PC-9 (cell line): Measurements from ENCODE around the gene PCGF2. TPM values are rescaled to one million over a fixed set of nuclear protein-coding genes. Genes with fewer than 3 reads are reported as not detected.

Experiments
- BruUV-seq: library from RNA; stranded (reverse); fragments of 400-500 nt; replicated peaks from 2 replicates; lab custom pipeline; 2021; lab: Mats Ljungman, UMichigan
- CTCF ChIA-PET: fragments of 300-600 bp; sonication (Branson Sonifier 250); formaldehyde crosslinking; loops from one replicate; lab custom pipeline; 2022; ENCODE audit warnings: antibody characterized with exemption; lab: Charles Lee
- POLR2A ChIA-PET: fragments of 300-600 bp; sonication (Branson Sonifier 250); formaldehyde crosslinking; loops from one replicate; lab custom pipeline; 2022; ENCODE audit warnings: antibody characterized with exemption; ENCODE audit not compliant: unreplicated experiment; lab: Charles Lee
- DNase-seq, 2 experiments: peaks; one replicate each; pipeline versions ENCODE4 v3.0.0 to v3.0.0-alpha.2; 2015 to 2022; ENCODE audit warnings: mixed read lengths in 1 of 2
- H2AFZ ChIP-seq: fragments of 200-600 bp; sonication (generic); 2 replicates; pipeline ENCODE4 v1.8.1; 2017; ENCODE audit warnings: antibody characterized with exemption
- H3F3A ChIP-seq: fragments of 200-600 bp; sonication (generic); 2 replicates; pipeline ENCODE4 v1.8.1; 2017; ENCODE audit warnings: antibody characterized with exemption, mild to moderate bottlenecking, low read depth; ENCODE audit not compliant: insufficient read depth
- H3K27ac ChIP-seq: fragments of 200-600 bp; sonication (generic); 2 replicates; pipeline ENCODE4 v1.6.1; 2016; ENCODE audit warnings: mixed run types
- H3K27me3 ChIP-seq: fragments of 200-600 bp; sonication (generic); 2 replicates; pipeline ENCODE4 v1.6.1; 2016; ENCODE audit warnings: low read depth, mixed run types; ENCODE audit not compliant: insufficient read depth
- H3K36me3 ChIP-seq: fragments of 200-600 bp; sonication (generic); 2 replicates; pipeline ENCODE4 v1.6.1; 2016; ENCODE audit warnings: low read depth, mixed run types
- H3K4me1 ChIP-seq: fragments of 200-600 bp; sonication (generic); replicated peaks from 2 replicates; pipeline ENCODE4 v1.6.1; 2016; ENCODE audit warnings: mixed run types; ENCODE audit not compliant: insufficient read depth
- H3K4me2 ChIP-seq: fragments of 200-600 bp; sonication (generic); 2 replicates; pipeline ENCODE4 v1.6.1; 2017; ENCODE audit warnings: mixed run types
- H3K4me3 ChIP-seq: fragments of 200-600 bp; sonication (generic); 2 replicates; pipeline ENCODE4 v1.6.1; 2016; ENCODE audit warnings: mixed run types
- H3K79me2 ChIP-seq: fragments of 200-600 bp; sonication (generic); 2 replicates; pipeline ENCODE4 v1.6.1; 2017; ENCODE audit warnings: low read depth, mixed run types
- H3K9me2 ChIP-seq: fragments of 200-600 bp; sonication (generic); 2 replicates; pipeline ENCODE4 v1.8.1; 2017; ENCODE audit warnings: mild to moderate bottlenecking; ENCODE audit not compliant: insufficient read depth
- H3K9me3 ChIP-seq: fragments of 200-600 bp; sonication (generic); 2 replicates; pipeline ENCODE4 v1.8.1; 2016; ENCODE audit warnings: low read depth; ENCODE audit not compliant: insufficient read depth
- H4K20me1 ChIP-seq: fragments of 200-600 bp; sonication (generic); 2 replicates; pipeline ENCODE4 v1.8.1; 2017; ENCODE audit not compliant: insufficient read depth
- CTCF ChIP-seq: fragments of 200-600 bp; sonication (generic); conservative IDR thresholded peaks from 2 replicates; pipeline ENCODE4 v1.6.1; 2017; ENCODE audit warnings: mixed run types, antibody characterized with exemption, mild to moderate bottlenecking, moderate library complexity
- EZH2 ChIP-seq: fragments of 200-600 bp; sonication (generic); IDR thresholded peaks from 2 replicates; pipeline ENCODE4 v1.8.0; 2017; ENCODE audit warnings: antibody characterized with exemption, low read depth
- intact Hi-C: fragments of 100-400 bp; cut with micrococcal nuclease; formaldehyde crosslinking; loops from one replicate; pipeline ENCODE4 v1.10.0; 2022; ENCODE audit not compliant: unreplicated experiment
- microRNA-seq: library from miRNA; unstranded; fragments of <30 nt; microRNA quantifications from one replicate; pipeline ENCODE4 v1.2.0, GENCODE V29; 2021; ENCODE audit warnings: borderline number of aligned reads, borderline replicate concordance
- total RNA-seq: library from RNA; stranded (reverse); gene quantifications from 2 replicates; pipeline ENCODE4 v1.2.3, GENCODE V29; 2021

The PCGF2 gene
- total RNA-seq, 1 experiment from 2014 or later = 43.3 TPM

GRCh38 chr17:38690386-38690785 is 57.8 kb downstream of the PCGF2 start:
- Histone ChIP-seq H4K20me1 (no peaks in the 10 kb centered on the region), H3F3A (peaks cover 4% of the 10 kb centered on the region; the same call in 1 of the 2 replicates), H2AFZ (no peak overlapping the region), H3K9me3 (no peaks in the 10 kb centered on the region), H3K4me3 (no peak overlapping the region), H3K27me3 (no peaks in the 10 kb centered on the region), H3K9me2 (no peaks in the 10 kb centered on the region), H3K79me2 (no peaks in the 10 kb centered on the region), H3K36me3 (no peaks in the 10 kb centered on the region), H3K4me1 (0 out of 2 replicates have a peak, but pooled peaks cover 10% of the 10 kb centered on the region), H3K4me2 (no peak overlapping the region), H3K27ac (no peak overlapping the region)
- DNase-seq = no peak
- no peak for TF ChIP-seq EZH2
- TF ChIP-seq CTCF = no peak
- POLR2A ChIA-PET = no interaction called here
- intact Hi-C loops = no loop called here
- CTCF ChIA-PET = no interaction called here
- no TSS peak for BruUV-seq

- Histone ChIP-seq H3K27ac (no peak overlapping the region), H3K27me3 (no peaks in the 10 kb centered on the region), H2AFZ (no peak overlapping the region), H4K20me1 (no peaks in the 10 kb centered on the region), H3K79me2 (no peaks in the 10 kb centered on the region), H3K9me3 (no peaks in the 10 kb centered on the region), H3K36me3 (no peaks in the 10 kb centered on the region), H3K4me2 (no peak overlapping the region), H3K9me2 (no peaks in the 10 kb centered on the region), H3F3A (peaks cover 4% of the 10 kb centered on the region; the same call in 1 of the 2 replicates), H3K4me1 (0 out of 2 replicates have a peak, but pooled peaks cover 10% of the 10 kb centered on the region), H3K4me3 (no peak overlapping the region)
- no peak for DNase-seq
- ChIA-PET POLR2A (interaction anchor here (0.6 kb wide), 1 partner anchor 623 kb away, joined by 8 read pairs; no protein-coding TSS in a partner anchor), CTCF (no interaction called here)
- TF ChIP-seq EZH2 = no peak
- TF ChIP-seq CTCF = no peak
- no TSS peak for BruUV-seq
- intact Hi-C loops = no loop called here
These were observed 60.9 kb downstream of the PCGF2 start for GRCh38 chr17:38687286-38687685.

GRCh38 chr17:38685491-38685890 is 62.6 kb downstream of the PCGF2 start:
- no peaks in the 10 kb centered on the region for H3K36me3 ChIP-seq
- no peaks in the 10 kb centered on the region for H3K9me2 ChIP-seq
- no peak for DNase-seq
- no peaks in the 10 kb centered on the region for H3K9me3 ChIP-seq
- peaks cover 9% of the 10 kb centered on the region; the same call in 1 of the 2 replicates for H3F3A ChIP-seq
- 0 out of 2 replicates have a peak, but pooled peaks cover 10% of the 10 kb centered on the region for H3K4me1 ChIP-seq
- POLR2A ChIA-PET = no interaction called here
- intact Hi-C loops = no loop called here
- TF ChIP-seq CTCF (no peak), EZH2 (no peak)
- no peak overlapping the region for H3K4me3 ChIP-seq
- no TSS peak for BruUV-seq
- no peak overlapping the region for H3K27ac ChIP-seq
- no peaks in the 10 kb centered on the region for H3K27me3 ChIP-seq
- H3K4me2 ChIP-seq = no peak overlapping the region
- H2AFZ ChIP-seq = no peak overlapping the region
- no peaks in the 10 kb centered on the region for H3K79me2 ChIP-seq
- CTCF ChIA-PET = interaction anchor here (0.6 kb wide), 1 partner anchor 61 kb away, joined by 3 read pairs; no protein-coding TSS in a partner anchor
- no peaks in the 10 kb centered on the region for H4K20me1 ChIP-seq

Small RNA genes lying within 50 kb of the gene (microRNA-seq; reads per million reads assigned to microRNA genes)
- gene MIR4726 = 2.0 reads per million
- not detected for gene MIR4734

Other genes starting within 250 kb of the PCGF2 start
- 16.7 and 23.7 TPM in 2 replicates for gene SRCIN1, start 142.4 kb downstream of the PCGF2 start, total RNA-seq
- 8.4 and 10.6 TPM in 2 replicates for gene EPOP, start 73.4 kb downstream of the PCGF2 start, total RNA-seq
- gene MLLT6, start 43.1 kb downstream of the PCGF2 start, total RNA-seq = 113 and 127 TPM in 2 replicates
- 36.6 and 38.1 TPM in 2 replicates for gene CISD3, start 18.0 kb downstream of the PCGF2 start, total RNA-seq
- 262 and 278 TPM in 2 replicates for gene PSMB3, start 4.4 kb upstream of the PCGF2 start, total RNA-seq
- 40.6 and 47.4 TPM in 2 replicates for gene PIP4K2B, start 51.2 kb upstream of the PCGF2 start, total RNA-seq
- 13.7 and 13.9 TPM in 2 replicates for gene CWC25, start 77.0 kb upstream of the PCGF2 start, total RNA-seq
- gene RPL23, start 105.4 kb upstream of the PCGF2 start, total RNA-seq = 1,146 and 1,262 TPM in 2 replicates
- gene LASP1, start 121.7 kb upstream of the PCGF2 start, total RNA-seq = 220 and 309 TPM in 2 replicates
- gene FBXO47, start 219.1 kb upstream of the PCGF2 start, total RNA-seq = not detected in 2 replicates